Activated T-helper 2 cell treated with anti-CD3 and anti-CD28 coated beads, Interferon-gamma antibody, Interleukin-2, Interleukin-4, amounts not matched to agents 10 μg/mL and 5 μg/mL and 100 μg/mL, durations not matched to agents 14 hours and 24 hours and 36 hours (primary cell): Measurements from ENCODE around the gene CHRM2. TPM values are rescaled to one million over a fixed set of nuclear protein-coding genes. Genes with fewer than 3 reads are reported as not detected.

Experiments used
- DNase-seq: peaks from one replicate; pipeline ENCODE4 v3.0.0; 2021; ENCODE audit warnings: low spot score
- H3K27ac Mint-ChIP-seq: one replicate; pipeline ENCODE4 v1.8.0; 2021; ENCODE audit warnings: mixed read lengths
- H3K27me3 Mint-ChIP-seq: one replicate; pipeline ENCODE4 v1.8.0; 2021; ENCODE audit warnings: low read depth, mixed read lengths
- H3K36me3 Mint-ChIP-seq: one replicate; pipeline ENCODE4 v1.8.0; 2021; ENCODE audit warnings: low read depth, mixed read lengths
- H3K4me1 Mint-ChIP-seq: one replicate; pipeline ENCODE4 v1.8.0; 2021; ENCODE audit warnings: low read depth, mixed read lengths
- H3K4me3 Mint-ChIP-seq: one replicate; pipeline ENCODE4 v1.8.0; 2021; ENCODE audit warnings: low read depth, mild to moderate bottlenecking, moderate library complexity, mixed read lengths
- H3K9me3 Mint-ChIP-seq: one replicate; pipeline ENCODE4 v1.8.0; 2021; ENCODE audit warnings: mixed read lengths
- intact Hi-C: fragments of 100-400 bp; cut with micrococcal nuclease; formaldehyde crosslinking; loops from one replicate; pipeline ENCODE4 v1.15.1; 2023
- total RNA-seq: library from RNA; stranded (reverse); gene quantifications from 2 replicates; pipeline ENCODE4 v1.2.3, GENCODE V29; 2022

Gene CHRM2
- total RNA-seq, 1 donor from 2014 or later, result not detected

GRCh38 chr7:136947347-136947746 is 78.9 kb downstream of the CHRM2 start:
- Mint-ChIP-seq H3K36me3 (no peaks in the 10 kb centered on the region), H3K4me1 (no peaks in the 10 kb centered on the region), H3K27ac (no peak overlapping the region), H3K9me3 (peaks cover 15% of the 10 kb centered on the region), H3K27me3 (no peaks in the 10 kb centered on the region), H3K4me3 (no peak overlapping the region)
- intact Hi-C loops, result no loop called here
- no peak for DNase-seq

- no peak overlapping the region for H3K4me3 Mint-ChIP-seq
- H3K27me3 Mint-ChIP-seq, result no peaks in the 10 kb centered on the region
- peaks cover 21% of the 10 kb centered on the region for H3K9me3 Mint-ChIP-seq
- intact Hi-C loops, result no loop called here
- H3K36me3 Mint-ChIP-seq, result no peaks in the 10 kb centered on the region
- no peaks in the 10 kb centered on the region for H3K4me1 Mint-ChIP-seq
- H3K27ac Mint-ChIP-seq, result no peak overlapping the region
- no peak for DNase-seq
Measured at GRCh38 chr7:136950331-136950730, 81.9 kb downstream of the CHRM2 start.

- Mint-ChIP-seq H3K27me3 (no peaks in the 10 kb centered on the region), H3K36me3 (no peaks in the 10 kb centered on the region), H3K4me1 (no peaks in the 10 kb centered on the region), H3K27ac (no peak overlapping the region), H3K9me3 (peaks cover 17% of the 10 kb centered on the region), H3K4me3 (no peak overlapping the region)
- no peak for DNase-seq
- intact Hi-C loops, result no loop called here
Measured at GRCh38 chr7:136953386-136953785, 84.9 kb downstream of the CHRM2 start.

- H3K27ac Mint-ChIP-seq, result no peak overlapping the region
- H3K4me1 Mint-ChIP-seq, result no peaks in the 10 kb centered on the region
- intact Hi-C loops, result loop anchor here (2.0 kb wide), 1 partner anchor 45 kb away; no protein-coding TSS in a partner anchor
- H3K36me3 Mint-ChIP-seq, result no peaks in the 10 kb centered on the region
- H3K4me3 Mint-ChIP-seq, result no peak overlapping the region
- no peaks in the 10 kb centered on the region for H3K27me3 Mint-ChIP-seq
- peaks cover 18% of the 10 kb centered on the region for H3K9me3 Mint-ChIP-seq
- no peak for DNase-seq
Measured at GRCh38 chr7:136956232-136956631, 87.8 kb downstream of the CHRM2 start.

GRCh38 chr7:136956671-136957070 is 88.2 kb downstream of the CHRM2 start:
- no peak for DNase-seq
- Mint-ChIP-seq H3K9me3 (peaks cover 20% of the 10 kb centered on the region), H3K27me3 (no peaks in the 10 kb centered on the region), H3K27ac (no peak overlapping the region), H3K4me3 (no peak overlapping the region), H3K36me3 (no peaks in the 10 kb centered on the region), H3K4me1 (no peaks in the 10 kb centered on the region)
- intact Hi-C loops, result loop anchor here (2.0 kb wide), 1 partner anchor 44 kb away; no protein-coding TSS in a partner anchor

GRCh38 chr7:136957391-136957790 is 88.9 kb downstream of the CHRM2 start:
- Mint-ChIP-seq H3K36me3 (no peaks in the 10 kb centered on the region), H3K27ac (no peak overlapping the region), H3K27me3 (no peaks in the 10 kb centered on the region), H3K4me1 (no peaks in the 10 kb centered on the region), H3K9me3 (peaks cover 20% of the 10 kb centered on the region), H3K4me3 (no peak overlapping the region)
- intact Hi-C loops, result loop anchor here (2.0 kb wide), 1 partner anchor 43 kb away; no protein-coding TSS in a partner anchor
- no peak for DNase-seq

GRCh38 chr7:136958016-136958415 is 89.6 kb downstream of the CHRM2 start:
- Mint-ChIP-seq H3K27me3 (no peaks in the 10 kb centered on the region), H3K9me3 (peaks cover 15% of the 10 kb centered on the region), H3K36me3 (no peaks in the 10 kb centered on the region), H3K4me1 (no peaks in the 10 kb centered on the region), H3K27ac (no peak overlapping the region), H3K4me3 (no peak overlapping the region)
- no peak for DNase-seq
- intact Hi-C loops, result no loop called here

- intact Hi-C loops, result no loop called here
- DNase-seq, result no peak
- Mint-ChIP-seq H3K4me3 (no peak overlapping the region), H3K4me1 (no peaks in the 10 kb centered on the region), H3K27ac (no peak overlapping the region), H3K36me3 (no peaks in the 10 kb centered on the region), H3K9me3 (peaks cover 10% of the 10 kb centered on the region), H3K27me3 (no peaks in the 10 kb centered on the region)
Measured at GRCh38 chr7:136964347-136964746, 95.9 kb downstream of the CHRM2 start.

GRCh38 chr7:136966825-136967224 is 98.4 kb downstream of the CHRM2 start:
- no peaks in the 10 kb centered on the region for H3K36me3 Mint-ChIP-seq
- intact Hi-C loops, result no loop called here
- no peak for DNase-seq
- H3K9me3 Mint-ChIP-seq, result peaks cover 3% of the 10 kb centered on the region
- H3K4me3 Mint-ChIP-seq, result no peak overlapping the region
- H3K27me3 Mint-ChIP-seq, result no peaks in the 10 kb centered on the region
- H3K27ac Mint-ChIP-seq, result no peak overlapping the region
- H3K4me1 Mint-ChIP-seq, result no peaks in the 10 kb centered on the region

GRCh38 chr7:136969761-136970160 is 101.3 kb downstream of the CHRM2 start:
- Mint-ChIP-seq H3K36me3 (no peaks in the 10 kb centered on the region), H3K27me3 (no peaks in the 10 kb centered on the region), H3K4me3 (no peak overlapping the region), H3K27ac (no peak overlapping the region), H3K9me3 (peaks cover 9% of the 10 kb centered on the region), H3K4me1 (no peaks in the 10 kb centered on the region)
- intact Hi-C loops, result no loop called here
- no peak for DNase-seq

GRCh38 chr7:136971776-136972175 is 103.3 kb downstream of the CHRM2 start:
- Mint-ChIP-seq H3K4me3 (no peak overlapping the region), H3K27me3 (no peaks in the 10 kb centered on the region), H3K4me1 (no peaks in the 10 kb centered on the region), H3K9me3 (peaks cover 14% of the 10 kb centered on the region), H3K27ac (no peak overlapping the region), H3K36me3 (no peaks in the 10 kb centered on the region)
- intact Hi-C loops, result no loop called here
- no peak for DNase-seq

- intact Hi-C loops, result no loop called here
- Mint-ChIP-seq H3K4me1 (no peaks in the 10 kb centered on the region), H3K4me3 (no peak overlapping the region), H3K27ac (no peak overlapping the region), H3K9me3 (peaks cover 11% of the 10 kb centered on the region), H3K27me3 (no peaks in the 10 kb centered on the region), H3K36me3 (no peaks in the 10 kb centered on the region)
- DNase-seq, result no peak
Measured at GRCh38 chr7:136976504-136977251, 108.2 kb downstream of the CHRM2 start.

- no peak for DNase-seq
- H3K9me3 Mint-ChIP-seq, result peaks cover 13% of the 10 kb centered on the region
- no peaks in the 10 kb centered on the region for H3K36me3 Mint-ChIP-seq
- intact Hi-C loops, result no loop called here
- H3K27ac Mint-ChIP-seq, result no peak overlapping the region
- no peaks in the 10 kb centered on the region for H3K4me1 Mint-ChIP-seq
- no peak overlapping the region for H3K4me3 Mint-ChIP-seq
- no peaks in the 10 kb centered on the region for H3K27me3 Mint-ChIP-seq
Measured at GRCh38 chr7:136993377-136993776, 124.9 kb downstream of the CHRM2 start.
